ENCODE measurements around the gene TPRG1L. TPM values are rescaled to one million over a fixed set of nuclear protein-coding genes. Genes with fewer than 3 reads are reported as not detected.

The TPRG1L gene
- total and polyA plus RNA-seq, 2 experiments from 2014 or later: 6.2 to 20.3 TPM

GRCh38 chr1:3669421-3669821 lies 44.6 kb downstream of the TPRG1L start:
- Mint-ChIP-seq H3K36me3 (ENCODE audit: low read depth) (no peaks in the 10 kb centered on the region), H3K27ac (no peak overlapping the region), H3K9me3 (no peaks in the 10 kb centered on the region), H3K27me3 (ENCODE audit: insufficient read depth, low read depth, poor library complexity) (peaks cover 23% of the 10 kb centered on the region), H3K4me3 (no peak overlapping the region), H3K4me1 (peaks cover 26% of the 10 kb centered on the region)
- TF ChIP-seq ZNF331 (CRISPR knock-in tag; IDR thresholded peaks at IDR 0.05; ENCODE audit: low read depth) (no peak), ZNF462 (CRISPR knock-in tag; IDR thresholded peaks at IDR 0.05) (no peak), NANOG (IDR thresholded peaks at IDR 0.05; ENCODE audit: borderline replicate concordance) (no peak)
- no peak overlapping the region for H3K27ac ChIP-seq (ENCODE audit: low read depth)
- peaks cover 1% of the 10 kb centered on the region; the same call in 1 of the 2 replicates for H3K4me1 ChIP-seq (ENCODE audit: insufficient read depth)
- H3K79me2 ChIP-seq (replicated peaks; ENCODE audit: insufficient read depth): no peaks in the 10 kb centered on the region
- H3K9me2 ChIP-seq (ENCODE audit: insufficient read depth): no peaks in the 10 kb centered on the region
- no peaks in the 10 kb centered on the region for H4K20me1 ChIP-seq (replicated peaks; ENCODE audit: insufficient read depth)
- no peaks in the 10 kb centered on the region for H3K27me3 ChIP-seq (ENCODE audit: insufficient read depth)
- H2AFZ ChIP-seq: no peak overlapping the region
- H3K4me3 ChIP-seq: no peak overlapping the region
- DNase-seq (ENCODE audit: low spot score) (no peak), ATAC-seq (no peak)
- no peak overlapping the region for H3K4me2 ChIP-seq
- H3K36me3 ChIP-seq (ENCODE audit: insufficient read depth): no peaks in the 10 kb centered on the region
- no peaks in the 10 kb centered on the region for H3F3A ChIP-seq (replicated peaks; ENCODE audit: low read depth)

DNA sequence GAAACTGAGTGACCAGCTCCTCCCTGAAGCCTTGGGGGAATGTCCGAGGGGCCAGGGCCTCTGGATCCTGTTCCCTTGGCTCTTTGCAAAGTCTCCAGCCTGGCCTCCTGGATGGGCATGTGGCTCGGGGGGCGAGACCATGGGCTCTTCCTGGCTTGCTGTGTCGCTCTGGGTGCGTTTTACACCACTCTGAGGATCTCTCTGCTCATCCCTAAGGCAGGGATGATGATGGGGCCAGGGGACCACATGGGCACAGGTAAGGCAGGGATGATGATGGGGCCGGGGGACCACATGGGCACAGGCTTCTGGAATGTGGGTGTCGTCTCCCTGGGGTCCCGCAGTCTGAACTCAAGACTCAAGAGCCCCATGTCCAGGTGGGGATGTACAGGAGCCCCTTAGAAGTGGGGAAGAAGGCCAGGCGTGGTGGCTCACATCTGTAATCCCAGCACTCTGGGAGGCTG lies 45.2 kb downstream of the TPRG1L start:
- Mint-ChIP-seq H3K9me3 (no peaks in the 10 kb centered on the region), H3K27me3 (ENCODE audit: insufficient read depth, low read depth, poor library complexity) (peaks cover 23% of the 10 kb centered on the region), H3K27ac (no peak overlapping the region), H3K4me3 (no peak overlapping the region), H3K4me1 (peaks cover 21% of the 10 kb centered on the region), H3K36me3 (ENCODE audit: low read depth) (no peaks in the 10 kb centered on the region)
- peaks cover 4% of the 10 kb centered on the region; the same call in 1 of the 2 replicates for H3K4me1 ChIP-seq (ENCODE audit: insufficient read depth)
- DNase-seq (ENCODE audit: low spot score) (no peak), ATAC-seq (no peak)
- H3K27me3 ChIP-seq (ENCODE audit: insufficient read depth): no peaks in the 10 kb centered on the region
- no peaks in the 10 kb centered on the region for H3K9me2 ChIP-seq (ENCODE audit: insufficient read depth)
- no peaks in the 10 kb centered on the region for H3K79me2 ChIP-seq (replicated peaks; ENCODE audit: insufficient read depth)
- no peak overlapping the region for H2AFZ ChIP-seq
- no peak overlapping the region for H3K4me3 ChIP-seq
- no peaks in the 10 kb centered on the region for H4K20me1 ChIP-seq (replicated peaks; ENCODE audit: insufficient read depth)
- no peaks in the 10 kb centered on the region for H3F3A ChIP-seq (replicated peaks; ENCODE audit: low read depth)
- no peak overlapping the region for H3K27ac ChIP-seq (ENCODE audit: low read depth)
- H3K4me2 ChIP-seq: no peak overlapping the region
- no peaks in the 10 kb centered on the region for H3K36me3 ChIP-seq (ENCODE audit: insufficient read depth)
- no peak for TF ChIP-seq EZH2 (IDR thresholded peaks at IDR 0.05; ENCODE audit: low read depth, unreplicated experiment)
- TF ChIP-seq EZH2phosphoT487 (IDR thresholded peaks at IDR 0.05; ENCODE audit: unreplicated experiment): no peak
- no peak for TF ChIP-seq CREB1 (CRISPR knock-in tag; IDR thresholded peaks at IDR 0.05; ENCODE audit: low read depth)
- no peak for TF ChIP-seq CTCF (conservative IDR thresholded peaks at IDR 0.05; ENCODE audit: low read depth in 2 of 2)
- TF ChIP-seq STAT1 (IDR thresholded peaks at IDR 0.05; ENCODE audit: unreplicated experiment): no peak
- no peak for TF ChIP-seq ZNF114 (CRISPR knock-in tag; IDR thresholded peaks at IDR 0.05)
